Nucleus accumbens (tissue), 56 donors: ENCODE data around the gene GPM6B.

Experiments
- DNase-seq, 56 donors: peaks; one replicate each; lab custom pipeline; 2025; lab: John Stamatoyannopoulos, UW

Gene GPM6B

DNA sequence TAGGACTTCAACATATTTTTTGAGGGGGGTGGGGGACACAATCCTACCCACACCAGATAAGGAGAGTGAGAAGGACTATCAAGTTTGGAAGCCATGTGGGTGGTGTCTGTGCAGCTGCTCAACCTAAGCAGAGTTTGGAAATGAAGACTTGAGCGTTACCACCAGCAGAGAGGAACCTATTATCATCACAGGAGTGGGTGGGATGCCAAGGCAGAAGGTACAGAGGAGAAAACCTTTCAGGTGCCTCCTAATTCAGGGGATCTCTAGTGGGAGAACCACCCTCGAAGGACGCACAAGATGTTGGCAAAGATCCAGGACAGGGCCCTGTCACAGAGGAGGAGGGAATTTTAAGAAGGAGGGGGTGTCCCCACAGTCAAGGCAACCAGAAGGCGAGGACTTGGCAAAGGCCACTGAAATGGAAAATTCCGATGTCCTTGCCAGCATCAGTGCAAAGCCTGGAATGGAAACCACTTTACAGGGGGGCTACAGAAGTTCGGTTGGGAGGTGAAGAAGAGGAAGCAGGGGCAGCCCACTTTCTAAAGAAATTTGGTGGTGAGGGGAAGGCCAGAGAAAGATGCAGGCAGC lies 8.4 kb upstream of the GPM6B start:
- peak in 13 of 56 donors; percentile 0 to 32 (median 6) for DNase-seq

DNA sequence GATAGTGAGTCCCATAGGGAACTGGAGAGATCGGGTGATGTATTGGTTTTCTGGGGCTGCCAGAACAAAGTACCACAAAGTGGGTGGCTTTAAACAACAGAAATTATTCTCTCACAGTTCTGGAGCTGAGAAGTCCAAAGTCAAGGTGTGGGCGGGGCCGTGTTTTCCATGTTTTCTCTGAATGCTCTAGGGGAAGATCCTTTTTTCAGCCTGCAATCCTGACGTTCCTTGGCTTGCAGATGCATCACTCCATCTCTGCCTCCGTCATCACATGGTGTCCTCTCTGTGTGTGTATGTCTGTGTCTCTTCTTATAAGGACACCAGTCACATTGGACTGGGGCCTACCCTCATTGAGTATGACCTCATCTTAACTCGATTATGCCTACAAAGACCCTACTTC lies 7.9 kb upstream of the GPM6B start:
- no peak for DNase-seq

DNA sequence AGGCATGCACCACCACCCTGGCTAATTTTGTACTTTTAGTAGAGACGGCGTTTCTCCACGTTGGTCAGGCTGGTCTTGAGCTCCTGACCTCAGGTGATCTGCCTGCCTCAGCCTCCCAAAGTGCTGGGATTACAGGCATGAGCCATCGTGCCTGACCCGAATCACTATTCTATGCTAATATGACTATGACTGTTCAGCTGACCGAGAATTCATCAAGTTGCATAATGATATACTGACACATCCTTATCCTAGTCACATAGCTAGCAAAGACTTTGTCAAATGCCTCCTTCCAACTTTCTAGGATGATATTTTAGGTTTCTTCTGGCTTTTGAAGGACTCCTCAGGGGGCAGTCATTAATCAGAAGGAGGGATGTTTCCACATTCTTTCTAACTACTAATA lies 4.8 kb upstream of the GPM6B start:
- no peak for DNase-seq

DNA sequence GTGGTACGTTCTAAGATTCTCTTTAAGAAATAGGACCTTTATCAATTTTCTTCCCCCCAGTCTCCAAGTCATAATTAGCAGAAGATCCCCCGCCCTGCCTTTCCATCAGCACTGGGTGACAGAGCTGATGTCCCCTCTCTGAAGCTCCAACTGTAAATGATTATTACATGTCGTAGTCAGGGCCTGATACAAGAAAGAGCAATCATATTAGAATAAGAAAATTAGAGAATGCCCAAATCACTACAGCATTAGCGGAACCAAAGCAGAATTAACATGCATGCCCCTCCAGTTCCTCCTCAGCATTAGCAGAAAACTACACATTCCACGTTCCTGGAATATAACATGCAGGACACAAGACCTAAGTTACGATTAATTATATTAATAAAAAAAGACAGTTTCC lies 717 bp downstream of the GPM6B start:
- DNase-seq, result no peak

DNA sequence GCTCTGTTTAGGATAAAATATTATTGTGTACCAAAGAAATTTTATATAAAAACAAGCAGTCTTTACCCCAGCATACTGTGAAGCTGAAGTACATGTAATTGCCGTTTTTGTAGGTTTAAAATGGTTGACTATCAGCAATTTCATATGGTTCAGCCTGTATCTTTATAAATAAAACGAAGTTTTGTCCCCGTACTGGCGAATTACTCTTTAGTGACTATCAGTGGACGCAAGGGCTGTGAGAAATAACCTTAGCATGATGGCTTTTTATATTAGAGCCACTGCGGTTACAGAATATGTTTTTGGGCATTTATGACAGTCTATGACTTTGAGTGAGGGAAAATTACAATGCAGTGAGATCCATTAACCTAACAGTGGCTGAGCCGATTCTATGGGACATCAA lies 1.2 kb downstream of the GPM6B start:
- DNase-seq, result no peak

DNA sequence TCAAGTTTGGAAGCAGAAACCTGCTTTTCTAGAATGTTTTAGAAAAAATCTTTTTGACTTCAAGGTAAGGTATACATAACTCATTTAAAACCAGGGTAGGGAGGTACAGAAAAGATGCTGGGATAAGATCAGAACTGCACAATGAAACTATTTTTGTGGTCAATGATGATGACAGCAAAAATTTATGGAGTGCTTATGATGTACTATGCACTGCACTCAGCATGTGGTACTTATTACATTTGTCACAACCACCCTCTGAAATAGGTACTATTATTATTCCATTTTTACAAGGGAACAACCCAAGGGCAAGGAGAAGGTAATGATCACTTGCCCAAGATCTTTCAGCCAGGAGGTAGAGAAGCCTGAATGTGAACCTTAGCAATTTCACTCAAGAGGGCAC lies 8.0 kb downstream of the GPM6B start:
- no peak for DNase-seq

DNA sequence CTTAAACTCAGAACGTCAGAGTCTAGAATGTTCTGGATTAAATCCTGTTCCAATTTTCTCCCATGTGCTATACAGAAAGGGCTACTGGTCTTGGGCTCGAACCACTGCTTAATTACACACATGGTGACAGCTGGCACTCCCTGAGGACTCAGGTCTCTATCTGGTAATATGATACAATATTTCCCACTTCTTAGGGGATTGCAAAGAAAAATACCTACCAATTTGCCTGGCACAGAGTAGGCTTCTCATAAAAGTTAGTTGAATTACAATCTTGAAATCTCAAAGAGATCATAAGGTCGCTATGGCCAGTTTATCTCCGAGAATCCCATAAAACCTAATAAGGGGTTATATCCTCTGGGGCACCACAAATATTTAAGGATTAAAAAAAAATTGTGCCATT lies 8.6 kb downstream of the GPM6B start:
- DNase-seq, result no peak

DNA sequence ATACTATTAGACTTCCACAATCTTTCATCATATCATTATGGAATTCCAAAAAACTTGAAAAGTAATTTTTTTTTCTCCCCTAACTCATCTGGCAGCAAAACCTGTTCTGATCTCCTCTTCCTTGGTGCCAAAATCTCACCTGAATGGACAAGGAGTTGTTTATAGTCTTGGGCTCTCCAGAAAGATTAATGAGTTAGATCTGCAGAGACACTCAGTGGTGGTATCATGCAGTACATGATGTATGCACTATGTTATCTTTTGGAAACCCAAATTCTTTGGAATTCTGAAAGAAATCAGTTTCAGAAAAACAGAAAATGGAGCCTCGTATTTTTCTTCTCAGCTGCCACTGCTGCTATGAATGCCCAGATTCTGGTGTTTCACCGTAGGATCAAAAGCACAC lies 11.7 kb downstream of the GPM6B start:
- no peak for DNase-seq

DNA sequence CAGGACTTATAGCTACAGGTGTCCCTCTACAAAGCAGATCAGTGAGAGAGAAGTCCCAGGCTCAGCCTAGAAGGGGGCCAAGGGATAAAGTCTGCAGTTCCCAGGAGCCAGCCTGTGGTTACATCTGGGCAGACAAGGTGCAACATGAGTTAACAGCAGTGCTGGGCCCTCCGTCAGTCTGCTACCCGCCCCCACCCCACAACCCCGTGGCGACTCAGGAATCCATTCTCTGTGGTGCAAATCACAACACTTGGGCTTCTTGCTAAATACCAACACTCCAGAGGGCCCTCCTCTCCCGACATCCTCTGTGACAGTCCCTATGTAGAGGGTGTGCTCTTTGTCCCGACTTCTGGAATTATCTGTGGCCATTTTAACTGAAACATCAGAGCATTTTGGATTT lies 13.8 kb downstream of the GPM6B start:
- no peak for DNase-seq

DNA sequence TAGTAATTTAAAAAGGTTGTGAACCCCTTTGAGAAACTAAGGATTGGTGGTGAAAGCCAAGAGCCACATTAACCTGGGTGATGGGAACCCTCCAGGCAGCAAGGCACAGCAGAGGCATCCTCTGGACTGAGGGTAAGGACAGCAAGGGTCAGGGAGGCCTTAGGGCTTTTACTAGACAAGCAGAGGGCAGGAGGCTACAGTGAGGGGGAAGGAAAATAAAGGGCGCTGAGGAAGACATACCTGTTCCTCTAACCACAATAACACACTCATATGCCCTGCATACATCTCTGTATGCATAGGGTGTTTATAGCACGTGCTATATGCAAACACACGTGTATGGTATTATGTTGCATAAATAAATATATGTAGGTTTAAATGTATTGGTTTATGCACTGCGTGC lies 18.7 kb downstream of the GPM6B start:
- DNase-seq, result no peak

DNA sequence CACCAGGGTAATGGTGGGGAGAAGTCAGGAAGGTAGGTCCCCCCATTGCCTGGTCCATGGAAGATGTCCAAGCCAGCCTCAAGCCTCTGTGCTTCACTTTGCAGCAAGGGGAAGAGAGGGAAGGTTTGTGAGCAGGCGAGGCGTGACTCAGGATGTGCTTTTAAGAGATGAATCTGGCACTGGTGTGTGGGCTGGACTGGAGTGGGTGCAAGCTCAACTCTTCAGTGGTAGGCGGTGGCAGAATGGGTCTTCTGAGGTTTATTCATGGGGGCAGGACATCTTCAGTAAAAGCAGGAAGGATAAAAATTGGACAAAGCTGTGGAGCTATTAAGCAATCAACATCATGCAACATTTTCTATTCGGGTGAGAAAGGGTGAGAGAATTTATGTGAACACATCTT lies 19.4 kb downstream of the GPM6B start:
- DNase-seq, result peak in 23 of 56 donors; percentile 1 to 65 (median 28)

DNA sequence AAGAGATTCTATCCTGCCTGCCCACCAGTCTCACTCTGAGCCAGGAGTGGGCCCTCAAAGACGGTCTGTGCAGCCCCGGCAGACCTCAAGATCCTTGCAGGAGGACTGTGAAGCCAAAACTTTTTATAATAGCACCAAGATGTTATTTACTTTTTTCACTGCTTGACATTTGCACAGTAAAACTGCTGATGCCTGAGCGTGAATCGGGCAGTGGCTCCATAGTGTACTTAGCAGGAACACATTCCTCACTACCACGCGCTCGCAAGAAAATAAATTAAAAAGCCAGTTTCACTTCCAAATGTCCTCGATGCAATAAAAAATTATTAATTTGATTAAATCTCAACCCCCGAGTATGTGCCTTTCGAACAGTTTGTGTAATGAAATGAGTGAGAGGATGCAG lies 22.5 kb downstream of the GPM6B start:
- DNase-seq, result no peak

DNA sequence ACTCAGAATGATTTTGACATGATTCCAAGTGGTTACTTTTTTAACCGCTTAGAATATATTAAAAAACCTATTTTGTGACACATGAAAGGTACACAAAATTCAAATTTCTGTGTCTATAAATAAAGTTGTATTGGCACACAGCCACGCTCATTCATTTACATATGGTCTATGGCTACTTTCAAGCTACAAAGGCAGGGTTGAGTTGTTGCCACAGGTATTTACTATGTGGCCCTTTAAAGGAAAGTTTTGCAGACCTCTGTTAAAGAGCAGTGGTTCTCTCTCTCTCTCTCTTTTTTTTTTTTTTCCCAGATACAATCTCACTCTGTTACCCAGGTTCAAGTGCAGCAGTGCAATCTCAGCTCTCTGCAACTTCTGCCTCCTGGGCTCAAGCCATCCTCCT lies 23.0 kb downstream of the GPM6B start:
- DNase-seq, result no peak

DNA sequence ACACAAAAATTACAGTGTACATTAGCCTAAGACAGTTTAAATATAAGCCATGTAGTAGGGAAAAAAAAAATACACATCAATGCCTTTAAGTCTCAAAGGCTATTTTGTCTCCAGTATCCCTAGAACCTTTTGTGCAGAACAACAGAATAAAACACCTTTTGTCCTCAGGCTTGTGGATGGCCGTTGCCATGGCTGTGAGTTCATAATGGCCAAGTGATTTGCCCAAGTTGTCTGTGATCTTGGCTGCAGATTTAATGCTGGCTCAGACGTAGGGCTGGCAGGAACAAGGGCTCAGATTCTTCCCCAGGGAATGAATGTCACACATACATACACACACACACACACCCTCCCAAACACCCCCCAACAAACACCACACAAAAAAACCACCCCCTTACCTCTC lies 25.3 kb downstream of the GPM6B start:
- peak in 46 of 56 donors; percentile 1 to 76 (median 36) for DNase-seq

DNA sequence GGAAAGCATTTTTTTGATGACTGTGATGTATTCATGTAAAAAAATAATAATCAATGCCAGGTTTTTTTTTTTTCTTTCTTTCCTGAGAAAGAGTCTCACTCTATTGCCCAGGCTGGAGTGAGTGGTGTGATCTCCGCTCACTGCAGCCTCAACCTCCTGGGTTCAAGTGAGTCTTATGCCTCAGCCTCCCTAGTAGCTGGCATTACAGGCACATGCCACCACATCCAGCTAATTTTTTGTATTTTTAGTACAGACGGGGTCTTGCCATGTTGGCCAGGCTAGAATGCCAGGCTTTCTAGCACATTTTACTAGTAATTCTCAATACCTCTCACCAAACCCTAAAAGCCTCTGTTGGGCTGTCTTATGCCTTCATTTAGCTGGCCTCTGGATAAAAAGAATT lies 25.7 kb downstream of the GPM6B start:
- DNase-seq, result no peak

DNA sequence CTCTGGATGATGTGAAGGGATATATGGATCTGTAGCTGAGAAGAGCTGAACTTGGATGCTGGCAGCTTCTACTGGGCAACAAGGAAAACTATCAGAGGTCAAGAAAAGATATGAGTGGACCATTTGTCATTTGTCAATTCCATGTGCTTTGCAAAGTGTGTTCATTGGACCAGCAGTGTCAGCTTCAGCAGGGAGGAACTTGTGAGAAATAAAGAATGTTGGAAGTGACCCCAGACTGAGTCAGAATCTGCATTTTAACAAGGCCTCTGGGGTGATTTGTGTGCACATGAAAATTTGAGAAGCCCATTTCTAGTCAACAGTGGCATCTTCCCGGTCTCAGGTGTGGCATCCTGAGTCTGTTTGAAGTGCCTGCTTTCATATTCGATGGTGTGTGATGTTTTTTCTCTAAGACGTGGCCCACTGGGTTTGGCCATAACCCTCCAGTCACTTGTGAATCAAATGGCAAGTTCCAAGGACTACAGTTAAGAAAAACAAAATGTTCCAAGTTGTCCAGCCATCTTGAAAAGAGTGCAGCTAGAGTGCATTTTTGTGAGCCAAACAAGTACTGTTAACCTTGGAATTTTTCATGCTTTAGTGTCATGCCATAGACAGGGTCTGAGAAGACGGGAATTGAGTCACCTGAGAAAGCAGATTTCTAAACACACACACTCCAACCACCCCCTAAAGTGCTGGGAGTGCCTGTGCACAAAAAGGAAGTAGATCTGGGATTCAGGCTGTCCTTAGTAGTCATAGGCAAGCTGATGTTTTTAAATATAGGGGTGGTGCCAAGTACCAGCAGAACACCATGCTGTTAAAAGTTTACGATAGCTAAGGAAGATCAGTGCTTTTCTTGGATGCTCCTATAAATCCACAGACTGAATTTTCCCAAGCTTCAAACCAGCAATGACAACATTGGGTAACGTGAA lies 26.4 kb downstream of the GPM6B start:
- no peak for DNase-seq

DNA sequence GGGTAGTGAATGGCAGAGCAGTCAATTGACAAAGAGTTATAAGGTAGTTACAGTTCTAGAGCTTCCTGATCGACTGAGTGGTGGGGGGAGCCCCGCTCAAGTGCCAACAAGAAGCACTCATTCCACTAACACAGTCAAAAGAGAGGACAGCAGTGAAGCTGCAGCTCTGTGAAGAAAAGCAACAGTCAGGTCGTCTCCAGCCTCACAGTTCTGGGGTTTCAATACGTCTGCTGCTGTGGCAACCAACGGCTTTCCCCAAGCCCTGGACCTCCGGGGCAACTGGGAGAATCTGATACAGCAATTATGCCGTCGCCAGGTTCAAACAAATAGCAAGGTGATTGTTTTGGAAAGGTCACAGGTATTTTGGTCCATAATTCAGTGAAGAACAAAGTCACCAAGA lies 30.8 kb downstream of the GPM6B start:
- no peak for DNase-seq

DNA sequence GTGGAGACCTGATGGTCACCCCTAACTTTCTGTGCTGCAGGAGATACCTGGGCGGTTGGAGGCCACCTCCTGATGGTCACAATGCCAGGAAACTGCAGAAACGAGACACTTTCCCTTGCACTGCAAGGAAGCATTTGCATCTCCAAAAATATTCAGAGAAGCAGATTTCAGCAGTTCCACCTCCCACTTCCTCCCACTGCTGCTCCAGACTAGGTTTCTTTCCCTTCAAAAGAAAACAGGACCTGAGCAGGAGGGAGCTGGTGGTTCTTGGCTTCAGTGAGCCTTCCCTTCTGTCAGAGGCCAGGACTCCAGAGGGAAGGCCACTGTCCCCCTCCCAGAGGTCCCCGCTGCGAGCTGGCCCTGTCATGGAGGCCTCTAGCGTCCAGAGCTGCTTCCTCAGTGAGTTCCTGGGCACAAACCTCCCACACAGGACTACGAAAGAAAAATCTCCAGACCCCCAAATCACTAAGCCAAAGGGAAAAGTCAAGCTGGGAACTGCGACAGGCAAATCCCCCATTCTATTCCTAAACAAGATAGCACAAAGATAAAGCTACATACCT lies 35.9 kb downstream of the GPM6B start:
- peak in 3 of 56 donors; percentile 1 to 27 (median 2) for DNase-seq

DNA sequence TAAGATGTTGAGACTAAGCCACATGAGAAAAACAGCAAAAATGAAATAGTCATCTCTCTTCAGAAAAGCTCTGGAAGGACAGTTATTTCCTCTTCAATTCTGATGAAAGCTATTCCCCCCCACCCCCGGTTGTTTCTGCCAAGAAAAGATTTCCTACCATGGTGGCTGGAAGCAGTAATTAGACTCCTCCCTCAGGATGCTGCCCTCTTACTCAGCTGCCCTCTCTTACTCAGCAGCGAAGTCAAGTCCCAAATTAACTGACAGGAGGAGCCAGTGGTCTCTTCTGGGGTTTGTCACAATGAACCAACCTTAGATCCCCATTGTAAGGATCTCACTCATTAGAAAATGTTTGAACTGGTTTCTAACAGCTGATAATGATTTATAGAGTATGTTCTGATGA lies 38.0 kb downstream of the GPM6B start:
- no peak for DNase-seq

DNA sequence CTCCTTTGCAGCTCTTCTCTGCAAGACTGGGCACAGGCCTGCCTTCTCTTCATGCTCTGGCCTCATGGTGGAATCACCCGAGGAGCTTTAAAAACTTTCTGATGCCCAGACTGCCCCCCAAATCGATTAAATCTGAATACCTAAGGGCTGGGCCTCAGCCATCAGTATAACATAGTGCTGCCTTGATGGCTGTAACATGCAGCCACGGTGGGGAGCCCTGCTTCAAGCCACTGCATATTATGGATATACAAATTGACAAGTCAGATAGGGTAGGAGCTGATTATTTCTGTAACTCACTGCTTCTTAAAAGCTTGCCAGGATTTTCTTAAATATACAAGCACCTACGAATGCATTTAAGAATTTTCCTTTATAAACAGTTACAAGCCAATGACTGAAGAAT lies 40.5 kb downstream of the GPM6B start:
- DNase-seq, result peak in 4 of 56 donors; percentile 4 to 20 (median 6)

DNA sequence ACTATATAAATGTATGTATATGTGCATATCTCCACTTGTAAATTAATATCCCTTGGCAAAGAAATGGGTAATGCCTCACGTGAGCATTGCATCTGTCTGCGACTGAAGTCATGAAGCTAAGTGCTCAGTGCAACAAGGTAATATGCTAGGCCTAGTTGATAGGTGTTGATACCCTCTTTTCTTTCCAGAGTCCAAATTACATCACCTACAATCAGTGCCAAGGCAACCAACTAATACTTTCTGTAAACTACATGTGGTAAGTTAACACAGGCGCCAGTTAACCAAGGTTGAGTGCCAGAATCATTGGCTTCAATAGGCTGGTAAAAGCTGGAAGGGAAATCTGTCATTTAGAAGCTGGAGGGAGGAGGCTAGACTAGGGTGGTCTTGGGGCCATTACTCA lies 41.1 kb downstream of the GPM6B start:
- no peak for DNase-seq

DNA sequence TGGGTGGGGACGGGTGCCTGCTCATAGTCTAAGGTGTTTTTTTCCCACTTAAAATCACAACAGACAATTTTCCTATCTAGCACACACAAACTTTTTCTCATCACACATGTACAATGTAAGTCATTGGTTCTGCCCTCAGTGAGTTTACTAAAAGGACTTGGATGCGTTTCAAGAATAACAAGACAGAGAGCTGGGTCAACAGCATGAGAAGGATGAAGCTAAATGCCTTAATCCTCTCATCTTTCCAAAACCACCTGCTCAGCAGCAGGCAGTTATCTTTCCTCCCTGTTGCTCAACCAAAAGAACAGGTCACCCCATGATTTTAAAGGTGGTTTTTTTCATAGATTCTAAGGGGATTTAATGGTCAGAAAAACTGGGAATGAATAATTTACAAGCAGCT lies 42.2 kb downstream of the GPM6B start:
- DNase-seq, result no peak
